RPMI7951 (cell line): Measurements from ENCODE around the gene BABAM2. TPM values are rescaled to one million over a fixed set of nuclear protein-coding genes. Genes with fewer than 3 reads are reported as not detected.
"Not testable (repeated sequence)": the region's sequence is repeated elsewhere in the genome, so short reads cannot be mapped to it uniquely, and the experiment has no call there.

ENCODE experiments used
- DNase-seq: peaks from one replicate; pipeline ENCODE4 v3.0.0-alpha.2; 2012; ENCODE audit warnings: low read depth
- total RNA-seq: library from RNA; depleted of rRNA; stranded (reverse); fragments of >200 nt; shearing (Covaris generic); gene quantifications from 2 replicates; pipeline ENCODE4 v1.2.3, GENCODE V29; 2014

BABAM2 gene
- total RNA-seq, 1 experiment from 2014 or later = 54.7 TPM

- no peak for DNase-seq
Observed at GRCh38 chr2:28329184-28329583, 438.7 kb downstream of the BABAM2 start.

- DNase-seq = not testable (repeated sequence)
Observed at GRCh38 chr2:28330722-28331121, 440.2 kb downstream of the BABAM2 start.

DNA sequence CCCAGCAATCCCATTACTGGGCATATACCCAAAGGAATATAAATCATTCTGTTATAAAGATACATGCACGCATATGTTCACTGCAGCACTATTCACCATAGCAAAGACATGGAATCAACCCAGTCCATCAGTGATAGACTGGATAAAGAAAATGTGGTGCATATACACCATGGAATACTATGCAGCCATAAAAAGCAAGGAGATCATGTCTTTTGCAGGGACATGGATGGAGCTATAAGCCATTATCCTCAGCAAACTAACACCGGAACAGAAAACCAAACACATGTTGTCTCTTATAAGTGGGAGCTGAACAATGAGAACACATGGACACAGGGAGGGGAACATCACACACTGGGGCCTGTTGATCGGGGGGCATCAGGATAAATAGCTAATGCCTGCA is 441.3 kb downstream of the BABAM2 start:
- not testable (repeated sequence) for DNase-seq

GRCh38 chr2:28332696-28333095 is 442.2 kb downstream of the BABAM2 start:
- no peak for DNase-seq

GRCh38 chr2:28333606-28334526 is 443.3 kb downstream of the BABAM2 start:
- DNase-seq = peak; percentile 77

DNA sequence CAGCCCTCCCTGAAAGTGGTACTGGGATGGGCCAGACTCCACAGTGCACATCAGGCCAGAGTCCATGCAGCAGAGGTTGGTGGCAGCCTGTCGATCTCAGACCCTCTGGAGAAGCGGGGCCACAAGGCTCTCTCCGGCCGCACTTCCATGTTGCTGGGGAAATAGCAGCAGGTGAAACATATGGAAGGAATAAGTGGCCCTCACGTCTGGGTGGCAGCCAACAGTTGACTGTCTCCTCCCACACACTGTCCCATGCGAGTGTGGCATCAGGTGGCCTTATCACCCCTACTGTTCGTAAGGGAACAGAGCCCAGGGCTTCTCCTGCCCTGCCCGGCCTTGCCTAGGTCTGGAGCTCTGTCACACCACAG is 444.0 kb downstream of the BABAM2 start:
- no peak for DNase-seq

DNA sequence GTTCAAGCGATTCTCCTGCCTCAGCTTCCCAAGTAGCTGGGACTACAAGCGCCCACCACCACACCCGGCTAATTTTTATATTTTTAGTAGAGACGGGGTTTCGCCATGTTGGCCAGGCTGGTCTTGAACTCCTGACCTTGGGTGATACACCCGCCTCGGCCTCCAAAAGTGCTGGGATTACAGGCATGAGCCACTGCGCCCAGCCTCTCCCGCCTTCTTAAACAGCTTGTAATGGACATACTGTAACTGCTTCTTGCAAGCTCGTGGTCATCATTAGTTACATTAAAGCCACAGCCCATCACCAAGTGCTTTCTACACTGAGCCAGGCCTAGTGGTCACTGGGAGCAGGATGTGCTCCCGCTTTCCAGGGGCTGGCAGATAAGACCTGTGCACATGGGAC is 444.7 kb downstream of the BABAM2 start:
- not testable (repeated sequence) for DNase-seq

GRCh38 chr2:28335666-28336065 is 445.1 kb downstream of the BABAM2 start:
- DNase-seq = no peak

GRCh38 chr2:28336264-28336980 is 445.9 kb downstream of the BABAM2 start:
- no peak for DNase-seq

- no peak for DNase-seq
Observed at GRCh38 chr2:28336982-28337627, 446.6 kb downstream of the BABAM2 start.

DNA sequence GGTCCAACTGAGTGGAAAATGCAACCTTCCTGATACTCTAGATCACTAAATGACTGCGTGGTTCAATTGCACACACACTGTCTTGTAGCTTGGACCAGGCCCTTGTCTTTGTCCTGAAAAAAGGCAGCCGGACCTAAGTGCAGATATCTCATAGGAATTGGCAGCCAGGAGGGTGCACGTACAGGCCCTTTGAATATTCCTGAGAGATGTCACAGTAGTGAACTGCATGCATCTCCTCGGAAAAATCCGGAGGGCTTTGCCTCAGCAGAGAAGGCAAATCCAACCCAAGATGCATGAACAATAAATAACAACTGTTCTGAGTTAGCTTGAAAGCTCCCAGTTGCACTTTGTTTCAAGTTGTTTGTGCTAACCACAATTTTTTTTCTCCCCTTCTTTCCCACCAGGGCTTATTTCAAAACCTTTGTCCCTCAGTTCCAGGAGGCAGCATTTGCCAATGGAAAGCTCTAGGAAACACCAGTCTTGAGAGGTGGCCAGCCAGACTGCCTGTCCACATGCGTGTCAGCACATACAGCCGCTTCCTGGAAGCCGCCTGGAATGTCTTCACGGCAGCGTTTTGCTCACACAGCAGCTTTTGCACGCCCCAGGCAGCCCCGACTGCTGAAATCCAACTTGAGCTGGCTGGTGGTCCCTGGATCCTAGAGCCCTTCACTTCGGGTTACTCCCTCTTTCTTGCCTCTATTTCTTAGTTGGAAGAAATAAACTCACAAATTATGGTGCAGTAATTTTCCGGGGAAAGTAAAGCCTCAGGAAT is 447.7 kb downstream of the BABAM2 start:
- peak; percentile 96 for DNase-seq

DNA sequence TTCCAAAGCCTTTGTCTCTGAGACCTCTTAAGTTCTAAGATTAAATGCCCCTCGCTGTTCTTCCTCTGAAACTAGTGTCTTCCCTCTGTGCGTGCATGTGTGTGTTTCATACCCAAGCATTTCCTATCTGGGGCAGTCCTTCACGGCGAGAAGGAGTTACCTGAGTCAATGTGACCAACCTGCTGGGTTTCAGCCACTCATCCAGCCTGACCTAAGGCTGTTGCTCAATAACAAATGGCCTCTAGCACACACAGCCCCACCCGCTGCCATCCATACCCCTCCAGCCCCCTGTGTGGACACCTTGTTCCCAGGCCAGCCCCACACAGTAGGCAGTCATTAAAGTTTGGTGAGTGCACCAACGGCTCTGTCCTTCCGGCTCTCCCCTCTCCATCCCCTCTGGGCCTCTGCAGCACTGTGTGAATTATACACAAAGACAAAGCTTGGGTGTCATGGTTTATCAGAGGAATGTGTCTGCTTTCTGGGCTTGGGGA is 448.3 kb downstream of the BABAM2 start:
- peak; percentile 44 for DNase-seq

- DNase-seq = no peak
Observed at GRCh38 chr2:28339516-28340175, 449.1 kb downstream of the BABAM2 start.

- DNase-seq = no peak
Observed at GRCh38 chr2:28340312-28341202, 450.0 kb downstream of the BABAM2 start.

DNA sequence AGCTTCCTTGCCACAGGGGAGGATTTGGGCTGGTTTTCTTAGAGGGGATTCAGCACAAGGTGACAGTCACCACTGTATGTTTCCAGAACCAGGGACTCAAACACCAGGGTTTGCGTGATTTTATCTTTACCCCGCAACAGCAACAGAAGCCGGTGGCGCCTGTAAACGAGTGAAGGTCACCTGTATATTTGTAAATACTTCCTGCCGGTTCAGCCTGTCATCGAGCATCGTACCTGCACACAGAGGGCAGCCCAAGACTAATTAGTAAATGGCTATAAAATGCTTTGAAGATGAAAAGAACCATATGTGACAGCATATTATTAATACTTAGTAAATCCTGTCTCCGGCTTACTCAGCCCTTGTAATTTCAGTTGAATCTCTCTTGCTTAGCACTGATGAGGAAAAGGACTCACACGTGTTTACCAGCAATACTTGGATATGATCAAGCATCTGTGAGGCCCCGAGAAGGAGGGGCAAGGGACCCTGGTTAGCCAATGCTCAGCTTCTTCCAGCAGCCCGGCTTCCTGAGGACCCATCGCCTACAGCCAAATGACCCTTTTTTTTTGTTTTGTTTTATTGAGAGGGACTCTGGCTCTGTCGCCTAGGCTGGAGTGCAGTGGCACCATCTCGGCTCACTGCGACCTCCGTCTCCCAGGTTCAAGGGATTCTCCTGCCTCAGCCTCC is 450.8 kb downstream of the BABAM2 start:
- DNase-seq = no peak

GRCh38 chr2:28342081-28342967 is 451.8 kb downstream of the BABAM2 start:
- DNase-seq = peak; percentile 96

GRCh38 chr2:28343184-28343942 is 452.8 kb downstream of the BABAM2 start:
- DNase-seq = no peak
